HEK293 (cell line): ENCODE results near the gene CACYBP.

Experiments used
- CTCF ChIA-PET: fragments of 350-600 bp; formaldehyde crosslinking; extraction: SDS; loops from one replicate; lab custom pipeline; 2021; ENCODE audit warnings: antibody characterized with exemption; lab: Yijun Ruan, JAX
- POLR2A ChIA-PET: fragments of 300-600 bp; formaldehyde crosslinking; extraction: SDS; loops from one replicate; lab custom pipeline; 2020; ENCODE audit warnings: antibody characterized with exemption, inconsistent platforms; lab: Yijun Ruan, JAX
- H3K27ac ChIP-seq: fragments of 200-500 bp; sonication (Bioruptor generic); 2 replicates; pipeline ENCODE4 v1.5.1; 2014; ENCODE audit warnings: low read depth, low read length, control low read depth, inconsistent platforms; ENCODE audit errors: extremely low read depth
- H3K36me3 ChIP-seq, 2 experiments: fragments of 200-500 bp in 1 of 2; sonication (Bioruptor generic) in 1 of 2; 1 replicate in 1 of 2; 2 replicates in 1 of 2; pipeline ENCODE4 v1.5.1; 2014 to 2017; ENCODE audit warnings: inconsistent platforms in 2 of 2, low read length in 2 of 2; ENCODE audit not compliant: control insufficient read depth in 2 of 2, insufficient read depth in 1 of 2
- H3K4me1 ChIP-seq: fragments of 200-500 bp; sonication (Bioruptor generic); 2 replicates; pipeline ENCODE4 v1.5.1; 2014; ENCODE audit warnings: mild to moderate bottlenecking, low read length, inconsistent platforms; ENCODE audit not compliant: control insufficient read depth, insufficient read depth
- H3K4me3 ChIP-seq: 2 replicates; pipeline ENCODE4 v1.5.1; 2011; ENCODE audit warnings: low read depth, mild to moderate bottlenecking, control low read depth, low read length, moderate library complexity
- H3K9me3 ChIP-seq: fragments of 200-500 bp; sonication (Bioruptor generic); 2 replicates; pipeline ENCODE4 v1.5.1; 2014; ENCODE audit warnings: low read depth, low read length, inconsistent platforms; ENCODE audit not compliant: control insufficient read depth, insufficient read depth
- SP3 ChIP-seq: fragments of 450-650 bp; formaldehyde crosslinking; IDR thresholded peaks from 2 replicates; pipeline ENCODE4 v1.5.1; 2016; ENCODE audit warnings: missing biosample characterization, missing genetic modification characterization
- ZBTB10 ChIP-seq: fragments of 450-650 bp; formaldehyde crosslinking; IDR thresholded peaks from 2 replicates; pipeline ENCODE4 v1.5.1; 2016; ENCODE audit warnings: missing biosample characterization, missing genetic modification characterization
- ZNF10 ChIP-seq: fragments of 450-650 bp; formaldehyde crosslinking; IDR thresholded peaks from 2 replicates; pipeline ENCODE4 v1.5.1; 2017; ENCODE audit warnings: missing biosample characterization, missing genetic modification characterization
- ZNF148 ChIP-seq: fragments of 450-650 bp; formaldehyde crosslinking; IDR thresholded peaks from 2 replicates; pipeline ENCODE4 v1.5.0; 2017; ENCODE audit warnings: missing biosample characterization, missing genetic modification characterization, borderline replicate concordance
- ZNF16 ChIP-seq: fragments of 450-650 bp; formaldehyde crosslinking; IDR thresholded peaks from 2 replicates; pipeline ENCODE4 v1.5.1; 2016; ENCODE audit warnings: low read depth, missing biosample characterization, missing genetic modification characterization
- ZNF18 ChIP-seq: fragments of 450-650 bp; formaldehyde crosslinking; IDR thresholded peaks from 2 replicates; pipeline ENCODE4 v1.5.1; 2016; ENCODE audit warnings: missing biosample characterization, missing genetic modification characterization
- ZNF391 ChIP-seq: fragments of 450-650 bp; formaldehyde crosslinking; IDR thresholded peaks from 2 replicates; pipeline ENCODE4 v1.5.1; 2016; ENCODE audit warnings: low read depth, missing biosample characterization, missing genetic modification characterization, borderline replicate concordance
- ZNF449 ChIP-seq: fragments of 450-650 bp; formaldehyde crosslinking; IDR thresholded peaks from 2 replicates; pipeline ENCODE4 v1.5.1; 2017; ENCODE audit warnings: missing biosample characterization, mild to moderate bottlenecking, missing genetic modification characterization, moderate library complexity
- ZNF501 ChIP-seq: fragments of 450-650 bp; formaldehyde crosslinking; IDR thresholded peaks from 2 replicates; pipeline ENCODE4 v1.5.1; 2016; ENCODE audit warnings: missing biosample characterization, missing genetic modification characterization
- ZNF561 ChIP-seq: fragments of 450-650 bp; IDR thresholded peaks from 2 replicates; pipeline ENCODE4 v1.5.1; 2018; ENCODE audit warnings: missing biosample characterization, missing genetic modification characterization, borderline replicate concordance
- ZNF658 ChIP-seq: fragments of 450-650 bp; formaldehyde crosslinking; IDR thresholded peaks from 2 replicates; pipeline ENCODE4; 2016; ENCODE audit warnings: missing biosample characterization, missing genetic modification characterization
- ZNF670 ChIP-seq: fragments of 450-650 bp; formaldehyde crosslinking; IDR thresholded peaks from 2 replicates; pipeline ENCODE4 v1.5.1; 2016; ENCODE audit warnings: missing biosample characterization, missing genetic modification characterization, low read depth
- ZNF785 ChIP-seq: fragments of 450-650 bp; formaldehyde crosslinking; IDR thresholded peaks from 2 replicates; pipeline ENCODE4 v1.5.1; 2016; ENCODE audit warnings: missing biosample characterization, missing genetic modification characterization
- ZNF791 ChIP-seq: fragments of 450-650 bp; formaldehyde crosslinking; IDR thresholded peaks from 2 replicates; pipeline ENCODE4 v1.5.1; 2016; ENCODE audit warnings: missing biosample characterization, missing genetic modification characterization
- ZNF830 ChIP-seq: fragments of 450-650 bp; IDR thresholded peaks from 2 replicates; pipeline ENCODE4 v1.5.0; 2018; ENCODE audit warnings: missing biosample characterization, missing genetic modification characterization, low read depth, mild to moderate bottlenecking, moderate library complexity
- TF ChIP-seq, protein P1 (sequence below): fragments of 450-650 bp; formaldehyde crosslinking; IDR thresholded peaks from 2 replicates; pipeline ENCODE4 v1.5.1; 2016; ENCODE audit warnings: missing biosample characterization, missing genetic modification characterization
- TF ChIP-seq, protein P2 (sequence below): fragments of 450-650 bp; formaldehyde crosslinking; IDR thresholded peaks from 2 replicates; pipeline ENCODE4; 2016; ENCODE audit warnings: missing biosample characterization, missing genetic modification characterization
- TF ChIP-seq, protein P3 (sequence below): fragments of 450-650 bp; formaldehyde crosslinking; IDR thresholded peaks from 2 replicates; pipeline ENCODE4 v1.5.1; 2016; ENCODE audit warnings: missing biosample characterization, missing genetic modification characterization

CACYBP gene

DNA sequence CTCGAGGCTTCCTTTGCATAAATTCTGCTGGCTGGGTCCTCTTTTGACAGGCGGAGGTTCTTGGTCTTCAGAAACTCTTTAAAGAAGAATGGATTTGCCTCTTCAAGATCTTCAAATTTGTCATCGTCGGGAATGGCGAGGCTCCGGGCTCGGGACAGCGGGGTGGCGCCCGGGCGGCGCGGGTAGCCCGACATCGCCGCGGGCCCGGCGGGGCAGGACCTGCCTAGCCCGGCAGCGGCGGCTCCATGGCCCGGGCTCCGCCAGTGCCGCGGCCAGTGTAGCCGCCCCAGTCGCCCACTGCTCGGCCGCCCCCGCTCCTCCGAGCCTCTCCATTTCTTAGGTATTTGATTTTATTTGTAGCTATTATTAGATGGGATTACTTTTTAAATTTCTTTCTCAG lies 45.8 kb downstream of the CACYBP start (continued):
- TF ChIP-seq ZNF16 (no peak), ZNF670 (tag by site-specific recombination) (no peak), SP3 (tag by site-specific recombination) (no peak), ZNF501 (no peak)
- TF ChIP-seq, protein P1, sequence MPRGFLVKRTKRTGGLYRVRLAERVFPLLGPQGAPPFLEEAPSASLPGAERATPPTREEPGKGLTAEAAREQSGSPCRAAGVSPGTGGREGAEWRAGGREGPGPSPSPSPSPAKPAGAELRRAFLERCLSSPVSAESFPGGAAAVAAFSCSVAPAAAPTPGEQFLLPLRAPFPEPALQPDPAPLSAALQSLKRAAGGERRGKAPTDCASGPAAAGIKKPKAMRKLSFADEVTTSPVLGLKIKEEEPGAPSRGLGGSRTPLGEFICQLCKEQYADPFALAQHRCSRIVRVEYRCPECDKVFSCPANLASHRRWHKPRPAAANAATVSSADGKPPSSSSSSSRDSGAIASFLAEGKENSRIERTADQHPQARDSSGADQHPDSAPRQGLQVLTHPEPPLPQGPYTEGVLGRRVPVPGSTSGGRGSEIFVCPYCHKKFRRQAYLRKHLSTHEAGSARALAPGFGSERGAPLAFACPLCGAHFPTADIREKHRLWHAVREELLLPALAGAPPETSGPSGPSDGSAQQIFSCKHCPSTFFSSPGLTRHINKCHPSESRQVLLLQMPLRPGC (tag by site-specific recombination): no peak

- Histone ChIP-seq H3K9me3 (no peaks in the 10 kb centered on the region), H3K4me3 (no peak overlapping the region), H3K36me3 (no peaks in the 10 kb centered on the region), H3K27ac (no peak overlapping the region), H3K4me1 (no peaks in the 10 kb centered on the region)
- ChIA-PET POLR2A (no interaction called here), CTCF (no interaction called here)
- no peak for TF ChIP-seq ZNF391
- TF ChIP-seq ZNF785 (tag by site-specific recombination): no peak
- no peak for TF ChIP-seq ZNF148 (tag by site-specific recombination)
- TF ChIP-seq ZNF18 (tag by site-specific recombination): no peak
- no peak for TF ChIP-seq ZNF658
- no peak for TF ChIP-seq ZNF830 (tag by site-specific recombination)
- no peak for TF ChIP-seq ZNF561 (tag by site-specific recombination)
- TF ChIP-seq, protein P2, sequence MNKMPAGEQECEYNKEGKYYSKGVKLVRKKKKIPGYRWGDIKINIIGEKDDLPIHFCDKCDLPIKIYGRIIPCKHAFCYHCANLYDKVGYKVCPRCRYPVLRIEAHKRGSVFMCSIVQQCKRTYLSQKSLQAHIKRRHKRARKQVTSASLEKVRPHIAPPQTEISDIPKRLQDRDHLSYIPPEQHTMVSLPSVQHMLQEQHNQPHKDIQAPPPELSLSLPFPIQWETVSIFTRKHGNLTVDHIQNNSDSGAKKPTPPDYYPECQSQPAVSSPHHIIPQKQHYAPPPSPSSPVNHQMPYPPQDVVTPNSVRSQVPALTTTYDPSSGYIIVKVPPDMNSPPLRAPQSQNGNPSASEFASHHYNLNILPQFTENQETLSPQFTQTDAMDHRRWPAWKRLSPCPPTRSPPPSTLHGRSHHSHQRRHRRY (tag by site-specific recombination): no peak
- no peak for TF ChIP-seq ZNF449 (tag by site-specific recombination)
- no peak for TF ChIP-seq ZNF791 (tag by site-specific recombination)
- TF ChIP-seq ZBTB10 (tag by site-specific recombination): no peak
- TF ChIP-seq, protein P3, sequence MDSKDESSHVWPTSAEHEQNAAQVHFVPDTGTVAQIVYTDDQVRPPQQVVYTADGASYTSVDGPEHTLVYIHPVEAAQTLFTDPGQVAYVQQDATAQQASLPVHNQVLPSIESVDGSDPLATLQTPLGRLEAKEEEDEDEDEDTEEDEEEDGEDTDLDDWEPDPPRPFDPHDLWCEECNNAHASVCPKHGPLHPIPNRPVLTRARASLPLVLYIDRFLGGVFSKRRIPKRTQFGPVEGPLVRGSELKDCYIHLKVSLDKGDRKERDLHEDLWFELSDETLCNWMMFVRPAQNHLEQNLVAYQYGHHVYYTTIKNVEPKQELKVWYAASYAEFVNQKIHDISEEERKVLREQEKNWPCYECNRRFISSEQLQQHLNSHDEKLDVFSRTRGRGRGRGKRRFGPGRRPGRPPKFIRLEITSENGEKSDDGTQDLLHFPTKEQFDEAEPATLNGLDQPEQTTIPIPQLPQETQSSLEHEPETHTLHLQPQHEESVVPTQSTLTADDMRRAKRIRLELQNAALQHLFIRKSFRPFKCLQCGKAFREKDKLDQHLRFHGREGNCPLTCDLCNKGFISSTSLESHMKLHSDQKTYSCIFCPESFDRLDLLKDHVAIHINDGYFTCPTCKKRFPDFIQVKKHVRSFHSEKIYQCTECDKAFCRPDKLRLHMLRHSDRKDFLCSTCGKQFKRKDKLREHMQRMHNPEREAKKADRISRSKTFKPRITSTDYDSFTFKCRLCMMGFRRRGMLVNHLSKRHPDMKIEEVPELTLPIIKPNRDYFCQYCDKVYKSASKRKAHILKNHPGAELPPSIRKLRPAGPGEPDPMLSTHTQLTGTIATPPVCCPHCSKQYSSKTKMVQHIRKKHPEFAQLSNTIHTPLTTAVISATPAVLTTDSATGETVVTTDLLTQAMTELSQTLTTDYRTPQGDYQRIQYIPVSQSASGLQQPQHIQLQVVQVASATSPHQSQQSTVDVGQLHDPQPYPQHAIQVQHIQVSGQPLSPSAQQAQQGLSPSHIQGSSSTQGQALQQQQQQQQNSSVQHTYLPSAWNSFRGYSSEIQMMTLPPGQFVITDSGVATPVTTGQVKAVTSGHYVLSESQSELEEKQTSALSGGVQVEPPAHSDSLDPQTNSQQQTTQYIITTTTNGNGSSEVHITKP (tag by site-specific recombination): no peak
- TF ChIP-seq ZNF10 (tag by site-specific recombination): no peak
Measured at GRCh38 chr1:175050992-175051391, 51.2 kb downstream of the CACYBP start.
